ENCODE results near the gene LYZL4. TPM values are rescaled to one million over a fixed set of nuclear protein-coding genes. Genes with fewer than 3 reads are reported as not detected.

Gene LYZL4
- total RNA-seq, 1 experiment from 2014 or later, result not detected

GRCh38 chr3:42349765-42350594 lies 60.4 kb downstream of the LYZL4 start:
- peaks cover 90% of the 10 kb centered on the region for H3K27me3 Mint-ChIP-seq (ENCODE audit: unreplicated experiment)
- H3K4me1 Mint-ChIP-seq (ENCODE audit: low read depth, unreplicated experiment), result no peaks in the 10 kb centered on the region
- TF ChIP-seq CTCF (IDR thresholded peaks at IDR 0.05; ENCODE audit: unreplicated experiment), result no peak
- intact Hi-C loops (cut with micrococcal nuclease; ENCODE audit: unreplicated experiment), result no loop called here
- no peaks in the 10 kb centered on the region for H3K9me3 Mint-ChIP-seq (ENCODE audit: low read depth, unreplicated experiment)
- CTCF ChIA-PET, result no interaction called here
- no peaks in the 10 kb centered on the region for H3K36me3 Mint-ChIP-seq (ENCODE audit: insufficient read depth, unreplicated experiment)
- H3K27ac Mint-ChIP-seq (ENCODE audit: unreplicated experiment), result no peak overlapping the region
- DNase-seq, result no peak
- BruUV-seq (replicated peaks), result no TSS peak
- no peak overlapping the region for H3K4me3 Mint-ChIP-seq (ENCODE audit: low read depth, unreplicated experiment)

- DNase-seq, result no peak
- Mint-ChIP-seq H3K4me3 (ENCODE audit: low read depth, unreplicated experiment) (no peak overlapping the region), H3K9me3 (ENCODE audit: low read depth, unreplicated experiment) (no peaks in the 10 kb centered on the region), H3K4me1 (ENCODE audit: low read depth, unreplicated experiment) (no peaks in the 10 kb centered on the region), H3K36me3 (ENCODE audit: insufficient read depth, unreplicated experiment) (no peaks in the 10 kb centered on the region), H3K27ac (ENCODE audit: unreplicated experiment) (no peak overlapping the region), H3K27me3 (ENCODE audit: unreplicated experiment) (peaks cover 84% of the 10 kb centered on the region)
- CTCF ChIA-PET, result no interaction called here
- BruUV-seq (replicated peaks), result no TSS peak
- intact Hi-C loops (cut with micrococcal nuclease; ENCODE audit: unreplicated experiment), result no loop called here
- no peak for TF ChIP-seq CTCF (IDR thresholded peaks at IDR 0.05; ENCODE audit: unreplicated experiment)
Measured at GRCh38 chr3:42347928-42348327, 62.5 kb downstream of the LYZL4 start.

Other genes starting within 250 kb of the LYZL4 start
- not detected in 2 replicates for gene CCK, start 144.4 kb downstream of the LYZL4 start, total RNA-seq (2022)
- 16.6 and 19.2 TPM in 2 replicates for gene VIPR1, start 92.0 kb upstream of the LYZL4 start, total RNA-seq (2022)
- gene SEC22C, start 171.4 kb upstream of the LYZL4 start, total RNA-seq (2022), result 32.1 and 42.3 TPM in 2 replicates
- 23.7 and 25.3 TPM in 2 replicates for gene SS18L2, start 180.2 kb upstream of the LYZL4 start, total RNA-seq (2022)
- 61.3 and 70.0 TPM in 2 replicates for gene NKTR, start 190.1 kb upstream of the LYZL4 start, total RNA-seq (2022)
- 6.0 and 7.2 TPM in 2 replicates for gene ZBTB47, start 243.1 kb upstream of the LYZL4 start, total RNA-seq (2022)

All from Calu3 (cell line).